Left ventricle myocardium superior (tissue), 1 donor: ENCODE measurements around the gene SLC35F1. TPM values are rescaled to one million over a fixed set of nuclear protein-coding genes. Genes with fewer than 3 reads are reported as not detected.

Experiments
- ATAC-seq: fragments of 200-7000 bp; cut with Tn5 transposase; one replicate; pipeline ENCODE4 v1.9.1; 2020; ENCODE audit warnings: mild to moderate bottlenecking, moderate library complexity
- DNase-seq: peaks from one replicate; pipeline ENCODE4 v3.0.0-alpha.2; 2020
- intact Hi-C: fragments of 100-400 bp; cut with micrococcal nuclease; formaldehyde crosslinking; loops from one replicate; pipeline ENCODE4 v1.11.0; 2022
- total RNA-seq: library from RNA; stranded (reverse); fragmentation: NEBNext Ultra II Directional; extraction: Animal tissue kit (Norgen Biotek cat#: 25700); gene quantifications from one replicate; pipeline ENCODE4 v1.2.1, GENCODE V29; 2021
- donor health status: DM: no; HTN: yes; CAD: no; lungs with severe emphysema.

Gene SLC35F1
- total RNA-seq, 1 donor from 2014 or later, result 6.7 TPM

GRCh38 chr6:118163542-118163941 is 256.5 kb downstream of the SLC35F1 start:
- ATAC-seq (no peak), DNase-seq (no peak)
- intact Hi-C loops, result no loop called here

DNA sequence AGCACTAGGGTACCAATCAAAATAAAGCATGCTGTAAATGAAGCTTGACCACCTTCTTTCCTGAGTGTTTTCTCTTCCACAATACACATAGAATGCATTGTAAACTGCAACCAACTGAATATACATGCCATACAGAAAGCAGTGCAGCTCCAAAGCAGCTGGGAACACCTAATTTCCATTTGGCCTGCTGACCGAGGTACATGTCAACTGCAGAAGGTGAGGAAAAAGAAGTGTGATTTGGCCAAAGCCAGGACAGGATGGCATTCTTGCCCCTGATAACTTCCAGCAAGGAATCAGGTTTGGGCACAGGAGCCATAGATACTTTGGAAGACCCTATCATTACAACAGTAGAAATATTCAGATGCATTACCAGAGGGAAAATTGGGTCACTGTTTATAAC is 258.4 kb downstream of the SLC35F1 start:
- intact Hi-C loops, result no loop called here
- ATAC-seq (peak; percentile 57), DNase-seq (no peak)

- intact Hi-C loops, result no loop called here
- no peak for DNase-seq
- ATAC-seq, result no peak
Observed at GRCh38 chr6:118168421-118168820, 261.4 kb downstream of the SLC35F1 start.

DNA sequence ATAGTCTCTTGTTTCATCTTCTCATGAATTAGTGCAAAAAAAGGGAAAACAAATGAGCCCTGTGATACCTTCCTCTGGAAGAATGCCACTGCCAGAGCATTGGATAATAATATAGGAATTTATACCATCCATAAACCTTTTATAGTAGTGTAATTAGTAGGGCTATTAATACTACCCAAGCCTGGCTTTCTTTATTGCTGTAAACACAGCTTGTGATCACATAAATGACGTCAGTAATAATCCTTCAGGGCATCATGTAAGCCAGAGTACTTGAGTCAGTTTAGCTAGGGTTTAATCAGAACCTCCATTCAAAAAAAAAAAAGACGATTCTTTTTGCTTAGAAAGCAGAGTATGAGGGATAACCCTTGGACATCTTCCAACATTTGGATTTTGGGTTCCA is 264.8 kb downstream of the SLC35F1 start:
- intact Hi-C loops, result no loop called here

GRCh38 chr6:118174071-118174470 is 267.0 kb downstream of the SLC35F1 start:
- DNase-seq (no peak), ATAC-seq (no peak)
- intact Hi-C loops, result no loop called here

More for the DNA sequence above, 264.8 kb downstream of the SLC35F1 start:
- DNase-seq, result no peak
- ATAC-seq, result no peak

GRCh38 chr6:118177720-118178119 is 270.7 kb downstream of the SLC35F1 start:
- DNase-seq (no peak), ATAC-seq (no peak)
- intact Hi-C loops, result no loop called here

- DNase-seq (no peak), ATAC-seq (no peak)
- intact Hi-C loops, result no loop called here
Observed at GRCh38 chr6:118179048-118179447, 272.0 kb downstream of the SLC35F1 start.

GRCh38 chr6:118186672-118187567 is 279.9 kb downstream of the SLC35F1 start:
- intact Hi-C loops, result no loop called here
- ATAC-seq, result no peak
- no peak for DNase-seq

- intact Hi-C loops, result no loop called here
- peak; percentile 48 for ATAC-seq
- no peak for DNase-seq
Observed at GRCh38 chr6:118187568-118188164, 280.6 kb downstream of the SLC35F1 start.

DNA sequence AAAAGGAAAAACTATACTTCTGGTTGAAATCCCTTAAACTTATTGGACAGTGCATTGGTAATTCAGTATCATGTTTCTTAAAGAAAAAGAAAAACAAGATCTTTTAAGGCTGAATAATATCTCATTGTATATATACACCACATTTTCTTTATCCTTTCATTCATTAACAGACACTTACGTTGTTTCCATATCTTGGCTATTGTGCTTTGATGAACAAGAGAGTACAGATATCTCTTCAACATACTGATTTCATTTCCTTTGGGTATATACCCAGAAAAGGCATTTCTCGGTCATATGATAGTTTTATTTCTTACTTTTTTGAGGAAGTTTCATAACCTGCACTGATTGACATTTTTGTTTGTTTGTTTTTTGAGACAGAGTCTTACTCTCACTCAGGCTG is 281.5 kb downstream of the SLC35F1 start:
- ATAC-seq (no peak), DNase-seq (no peak)
- intact Hi-C loops, result no loop called here

- intact Hi-C loops, result no loop called here
- ATAC-seq, result no peak
- DNase-seq, result no peak
Observed at GRCh38 chr6:118197539-118197938, 290.5 kb downstream of the SLC35F1 start.

- no peak for DNase-seq
- ATAC-seq, result no peak
- intact Hi-C loops, result no loop called here
Observed at GRCh38 chr6:118198746-118199145, 291.7 kb downstream of the SLC35F1 start.

DNA sequence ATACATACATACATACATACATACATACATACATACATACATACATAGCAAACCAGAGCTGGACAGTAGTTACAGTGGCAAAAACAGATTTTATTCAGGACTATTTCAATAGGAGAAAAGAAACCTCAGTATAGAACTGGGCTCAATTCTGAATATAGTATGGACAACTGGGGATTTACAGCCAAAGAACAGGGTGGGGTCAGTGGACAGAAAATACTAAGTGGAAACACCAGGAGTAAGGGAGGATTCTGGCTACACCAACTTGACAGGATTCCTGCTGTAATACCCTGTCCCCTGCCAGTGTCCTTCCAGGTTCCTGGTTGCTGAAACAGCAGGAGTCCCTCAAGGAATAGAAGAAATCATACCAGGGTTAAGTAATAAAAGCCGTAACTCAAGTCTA is 293.1 kb downstream of the SLC35F1 start:
- ATAC-seq, result no peak
- intact Hi-C loops, result no loop called here
- no peak for DNase-seq

- DNase-seq (no peak), ATAC-seq (no peak)
- intact Hi-C loops, result no loop called here
Observed at GRCh38 chr6:118202517-118202916, 295.5 kb downstream of the SLC35F1 start.

GRCh38 chr6:118203545-118203944 is 296.5 kb downstream of the SLC35F1 start:
- ATAC-seq (no peak), DNase-seq (no peak)
- intact Hi-C loops, result no loop called here

DNA sequence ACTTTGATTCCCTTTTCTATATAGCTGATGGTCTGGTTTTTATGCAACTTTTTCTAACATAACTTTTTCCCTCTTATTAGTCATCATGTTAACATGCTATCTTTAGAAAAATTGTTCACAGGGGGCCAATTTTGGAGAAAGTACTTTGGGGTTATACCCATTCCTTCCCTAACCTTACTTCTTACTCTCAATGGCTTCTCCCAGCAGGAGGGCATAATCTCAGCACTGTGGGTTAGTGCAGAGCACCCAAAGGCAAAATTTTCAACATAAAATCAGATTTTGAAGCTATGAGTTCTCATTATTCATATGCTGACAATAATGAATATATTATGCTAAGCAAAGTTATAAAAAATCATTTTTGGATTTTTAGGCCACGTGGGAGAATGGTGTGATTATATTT is 299.2 kb downstream of the SLC35F1 start:
- intact Hi-C loops, result no loop called here
- DNase-seq (no peak), ATAC-seq (no peak)

DNA sequence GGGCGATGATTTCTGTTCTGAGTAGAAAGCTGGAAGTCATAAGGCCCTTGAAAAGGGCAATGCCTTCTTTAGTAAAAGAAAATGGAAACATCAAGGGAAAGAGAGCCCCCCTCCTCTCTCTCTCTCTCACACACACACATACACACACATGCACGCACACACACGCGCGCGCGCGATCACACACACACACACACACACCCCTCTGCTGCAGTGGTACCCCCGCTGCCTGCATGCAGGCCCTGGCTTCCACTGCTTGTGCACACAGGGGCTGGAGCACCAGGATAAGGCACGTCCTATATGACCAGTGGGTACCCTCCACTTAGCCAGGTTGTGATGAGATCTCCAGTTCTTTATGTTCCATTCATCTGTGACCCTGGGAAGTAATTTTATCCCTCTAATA is 300.9 kb downstream of the SLC35F1 start:
- ATAC-seq, result no peak
- no peak for DNase-seq
- intact Hi-C loops, result no loop called here

DNA sequence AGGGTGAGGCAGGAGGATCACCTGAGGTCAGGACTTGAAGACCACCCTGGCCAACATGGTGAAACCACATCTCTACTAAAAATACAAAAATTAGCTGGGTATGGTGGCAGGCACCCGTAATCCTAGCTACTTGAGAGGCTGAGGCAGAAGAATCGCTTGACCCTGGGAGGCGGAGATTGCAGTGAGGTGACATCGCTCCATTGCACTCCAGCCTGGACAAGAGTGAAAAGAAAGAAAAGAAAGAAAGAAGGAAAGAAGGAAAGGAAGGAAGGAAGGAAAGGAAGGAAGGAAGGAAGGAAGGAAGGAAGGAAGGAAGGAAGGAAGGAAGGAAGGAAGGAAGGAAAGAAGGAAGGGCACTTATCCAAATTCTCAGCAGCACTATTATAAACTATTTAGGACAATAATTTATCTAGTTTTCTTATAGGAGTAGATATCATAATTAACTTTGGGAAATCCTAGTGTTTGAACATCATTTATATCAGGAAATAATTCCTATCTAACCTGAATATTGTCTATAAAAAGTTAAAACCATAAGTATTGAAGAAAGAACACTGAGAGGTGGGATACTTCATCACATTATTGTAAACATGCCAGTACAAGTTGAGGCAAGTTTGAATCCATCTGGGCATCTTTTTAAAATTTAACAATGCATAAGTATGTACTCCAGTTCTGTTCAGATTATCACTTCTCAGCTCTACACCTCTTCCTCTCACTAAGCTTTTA is 305.5 kb downstream of the SLC35F1 start:
- no peak for DNase-seq
- ATAC-seq, result no peak

GRCh38 chr6:118215269-118215668 is 308.2 kb downstream of the SLC35F1 start:
- DNase-seq (no peak), ATAC-seq (no peak)
- intact Hi-C loops, result no loop called here

More for the DNA sequence above, 305.5 kb downstream of the SLC35F1 start:
- intact Hi-C loops, result no loop called here

DNA sequence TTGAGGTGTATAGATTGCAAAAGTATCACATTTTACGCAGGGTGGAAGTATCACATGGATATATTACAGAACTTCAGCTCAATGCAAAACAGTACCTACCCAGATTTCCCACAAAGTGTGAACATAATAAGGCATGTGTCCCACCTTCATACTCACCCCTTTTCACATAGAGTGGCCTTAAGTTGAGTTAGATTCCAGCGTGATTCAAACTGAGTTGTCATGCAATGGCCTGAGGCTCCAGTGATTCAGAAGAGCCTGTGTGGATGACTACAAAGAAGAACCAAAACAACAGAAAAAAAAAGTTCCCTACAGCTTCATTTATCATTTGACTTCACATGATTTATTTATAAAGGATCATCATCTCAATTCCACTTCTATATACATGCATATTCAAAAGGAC is 309.7 kb downstream of the SLC35F1 start:
- intact Hi-C loops, result no loop called here
- ATAC-seq (no peak), DNase-seq (no peak)
